ENCODE results near the gene P4HA2. TPM values are rescaled to one million over a fixed set of nuclear protein-coding genes. Genes with fewer than 3 reads are reported as not detected.

Gene P4HA2
- total RNA-seq, 2 experiments from 2014 or later = not detected

GRCh38 chr5:132214491-132214890 lies 13.2 kb downstream of the P4HA2 start:
- Mint-ChIP-seq H3K4me3 (no peak overlapping the region), H3K27ac (no peak overlapping the region), H3K27me3 (no peaks in the 10 kb centered on the region), H3K4me1 (ENCODE audit: low read depth) (no peaks in the 10 kb centered on the region), H3K9me3 (no peaks in the 10 kb centered on the region), H3K36me3 (ENCODE audit: low read depth) (no peaks in the 10 kb centered on the region)
- no peaks in the 10 kb centered on the region for H3K9me3 ChIP-seq (ENCODE audit: control insufficient read depth in 1 of 2, insufficient read depth in 1 of 2, low read length in 2 of 2)
- DNase-seq (no peak), ATAC-seq (ENCODE audit: poor library complexity) (no peak)
- TF ChIP-seq CTCF (IDR thresholded peaks at IDR 0.05) = no peak
- intact Hi-C loops (cut with DNase I, micrococcal nuclease) = no loop called here
- H3K27ac ChIP-seq (ENCODE audit: low read depth in 1 of 2, low read length in 2 of 2) = no peak overlapping the region
- CTCF ChIA-PET = no interaction called here
- no peaks in the 10 kb centered on the region for H3K36me3 ChIP-seq (ENCODE audit: insufficient read depth, low read length)
- H3K4me3 ChIP-seq (ENCODE audit: low read length) = no peak overlapping the region
- no peaks in the 10 kb centered on the region for H3K4me1 ChIP-seq (ENCODE audit: insufficient read depth, low read length)
- POLR2A ChIA-PET = no interaction called here
- H3K27me3 ChIP-seq (ENCODE audit: control insufficient read depth in 1 of 2, insufficient read depth in 2 of 2, low read length in 2 of 2) = no peaks in the 10 kb centered on the region

DNA sequence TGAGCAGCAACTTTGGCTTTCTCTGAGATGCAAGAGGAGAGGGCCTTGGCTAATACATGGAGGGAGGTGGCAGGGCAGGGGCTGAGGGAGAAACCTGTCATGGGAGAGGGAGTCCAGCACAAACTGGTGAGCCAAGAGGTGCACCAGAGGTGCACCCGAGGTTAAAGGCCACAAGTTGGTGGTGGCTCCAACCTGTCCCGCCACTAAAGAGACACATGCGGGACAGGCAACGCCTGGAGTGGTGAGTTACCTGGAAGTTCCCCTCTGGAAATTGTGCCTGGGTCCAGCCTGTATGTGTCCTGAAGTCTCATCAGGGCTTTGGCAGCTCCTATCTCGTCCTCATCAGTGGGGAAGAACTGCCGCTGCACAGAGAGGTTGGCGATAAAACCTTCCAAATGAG lies 14.0 kb downstream of the P4HA2 start:
- DNase-seq = no peak
- intact Hi-C loops (cut with DNase I, micrococcal nuclease) = no loop called here
- H3K27ac Mint-ChIP-seq = no peak overlapping the region
- H3K36me3 Mint-ChIP-seq (ENCODE audit: low read depth) = no peaks in the 10 kb centered on the region
- Histone ChIP-seq H3K4me1 (ENCODE audit: insufficient read depth, low read length) (no peaks in the 10 kb centered on the region), H3K27ac (ENCODE audit: low read depth in 1 of 2, low read length in 2 of 2) (no peak overlapping the region), H3K27me3 (ENCODE audit: control insufficient read depth in 1 of 2, insufficient read depth in 2 of 2, low read length in 2 of 2) (no peaks in the 10 kb centered on the region), H3K4me3 (ENCODE audit: low read length) (no peak overlapping the region), H3K36me3 (ENCODE audit: insufficient read depth, low read length) (no peaks in the 10 kb centered on the region), H3K9me3 (ENCODE audit: control insufficient read depth in 1 of 2, insufficient read depth in 1 of 2, low read length in 2 of 2) (no peaks in the 10 kb centered on the region)
- no peak for TF ChIP-seq CTCF (IDR thresholded peaks at IDR 0.05)
- no peaks in the 10 kb centered on the region for H3K27me3 Mint-ChIP-seq
- H3K4me3 Mint-ChIP-seq = no peak overlapping the region
- no peaks in the 10 kb centered on the region for H3K9me3 Mint-ChIP-seq
- no peaks in the 10 kb centered on the region for H3K4me1 Mint-ChIP-seq (ENCODE audit: low read depth)
- ChIA-PET CTCF (no interaction called here), POLR2A (no interaction called here)
- no peak for ATAC-seq (ENCODE audit: poor library complexity)

DNA sequence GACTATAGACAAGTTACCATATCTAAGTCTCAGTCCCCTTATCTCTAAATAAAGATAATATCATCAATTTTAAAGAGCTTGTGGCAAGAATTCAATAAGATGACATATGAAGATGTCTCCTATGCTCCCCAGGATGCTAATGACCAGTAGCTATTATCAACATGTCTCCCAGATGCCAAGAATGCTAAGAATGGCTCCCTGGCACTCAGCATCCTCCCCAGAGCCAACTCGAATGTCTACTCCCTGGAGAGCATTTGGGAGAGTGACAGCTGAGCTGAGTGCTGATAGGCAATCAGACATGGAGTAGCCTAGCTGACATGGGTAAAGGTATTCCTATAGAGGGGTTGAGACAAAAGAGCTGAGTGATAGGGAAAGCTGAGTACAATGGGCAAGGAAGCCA lies 15.9 kb downstream of the P4HA2 start:
- CTCF ChIA-PET = no interaction called here
- Histone ChIP-seq H3K9me3 (ENCODE audit: control insufficient read depth in 1 of 2, insufficient read depth in 1 of 2, low read length in 2 of 2) (no peaks in the 10 kb centered on the region), H3K27me3 (ENCODE audit: control insufficient read depth in 1 of 2, insufficient read depth in 2 of 2, low read length in 2 of 2) (no peaks in the 10 kb centered on the region), H3K36me3 (ENCODE audit: insufficient read depth, low read length) (no peaks in the 10 kb centered on the region), H3K4me3 (ENCODE audit: low read length) (no peak overlapping the region), H3K27ac (ENCODE audit: low read depth in 1 of 2, low read length in 2 of 2) (no peak overlapping the region), H3K4me1 (ENCODE audit: insufficient read depth, low read length) (no peaks in the 10 kb centered on the region)
- intact Hi-C loops (cut with DNase I, micrococcal nuclease) = no loop called here
- Mint-ChIP-seq H3K4me1 (ENCODE audit: low read depth) (no peaks in the 10 kb centered on the region), H3K27ac (no peak overlapping the region), H3K36me3 (ENCODE audit: low read depth) (no peaks in the 10 kb centered on the region), H3K9me3 (no peaks in the 10 kb centered on the region), H3K4me3 (no peak overlapping the region), H3K27me3 (no peaks in the 10 kb centered on the region)
- DNase-seq (no peak), ATAC-seq (ENCODE audit: poor library complexity) (no peak)
- POLR2A ChIA-PET = no interaction called here
- TF ChIP-seq CTCF (IDR thresholded peaks at IDR 0.05) = no peak
